Neural cell (in vitro differentiated cells): ENCODE measurements around the gene SLC51A. TPM values are rescaled to one million over a fixed set of nuclear protein-coding genes. Genes with fewer than 3 reads are reported as not detected.

Experiments
- H2AFZ ChIP-seq: fragments of 200-600, 300-800 bp; sonication (generic), shearing (Covaris generic); 2 replicates; pipeline ENCODE4 v1.6.0; 2014; ENCODE audit warnings: low read depth, mild to moderate bottlenecking, antibody characterized with exemption, low read length, moderate library complexity
- H3F3A ChIP-seq: fragments of 200-600 bp; shearing (Covaris generic); 2 replicates; pipeline ENCODE4 v1.6.1; 2016; ENCODE audit warnings: mild to moderate bottlenecking, moderate library complexity, mixed read lengths, antibody characterized with exemption, low read length; ENCODE audit not compliant: insufficient read depth, poor library complexity, severe bottlenecking
- H3K27ac ChIP-seq: fragments of 200-600, 300-800 bp; sonication (generic), shearing (Covaris generic); 2 replicates; pipeline ENCODE4 v1.5.1; 2014; ENCODE audit warnings: mild to moderate bottlenecking, low read length, moderate library complexity
- H3K27me3 ChIP-seq: fragments of 300-800, 200-600 bp; sonication (generic), shearing (Covaris generic); 2 replicates; pipeline ENCODE4 v1.6.0; 2014; ENCODE audit warnings: mild to moderate bottlenecking, low read depth, low read length, moderate library complexity; ENCODE audit not compliant: insufficient read depth
- H3K36me3 ChIP-seq: fragments of 300-800, 200-600 bp; sonication (generic), shearing (Covaris generic); 2 replicates; pipeline ENCODE4 v1.5.1; 2014; ENCODE audit warnings: mild to moderate bottlenecking, antibody characterized with exemption, low read length, moderate library complexity; ENCODE audit not compliant: insufficient read depth
- H3K4me2 ChIP-seq: fragments of 300-800, 200-600 bp; sonication (generic), shearing (Covaris generic); 2 replicates; pipeline ENCODE4 v1.6.0; 2014; ENCODE audit warnings: mild to moderate bottlenecking, low read length
- H3K4me3 ChIP-seq: fragments of 300-800, 200-600 bp; sonication (generic), shearing (Covaris generic); 2 replicates; pipeline ENCODE4 v1.5.1; 2014; ENCODE audit warnings: mild to moderate bottlenecking, low read length, moderate library complexity
- H3K79me2 ChIP-seq: fragments of 200-600 bp; shearing (Covaris generic); replicated peaks from 2 replicates; pipeline ENCODE4 v1.6.0; 2014; ENCODE audit warnings: mild to moderate bottlenecking, low read length, moderate library complexity; ENCODE audit not compliant: insufficient read depth
- H3K9ac ChIP-seq: fragments of 300-800, 200-600 bp; sonication (generic), shearing (Covaris generic); 2 replicates; pipeline ENCODE4 v1.6.1; 2016; ENCODE audit warnings: mild to moderate bottlenecking, low read length, mixed read lengths
- H3K9me2 ChIP-seq: fragments of 200-600 bp; shearing (Covaris generic); 2 replicates; pipeline ENCODE4 v1.6.1; 2016; ENCODE audit warnings: mild to moderate bottlenecking, low read length, mixed read lengths; ENCODE audit not compliant: insufficient read depth
- H3K9me3 ChIP-seq: fragments of 200-600, 300-800 bp; sonication (generic), shearing (Covaris generic); 2 replicates; pipeline ENCODE4 v1.6.1; 2016; ENCODE audit warnings: mild to moderate bottlenecking, mixed run types, low read length, moderate library complexity, mixed read lengths
- H4K20me1 ChIP-seq: fragments of 200-600 bp; shearing (Covaris generic); 2 replicates; pipeline ENCODE4 v1.6.1; 2016; ENCODE audit warnings: mild to moderate bottlenecking, mixed run types; ENCODE audit not compliant: insufficient read depth
- EP300 ChIP-seq: fragments of 450-650 bp; conservative IDR thresholded peaks from 2 replicates; pipeline ENCODE4 v1.6.1; 2014; ENCODE audit warnings: antibody characterized with exemption, mild to moderate bottlenecking, moderate library complexity; ENCODE audit not compliant: poor library complexity, severe bottlenecking
- EZH2 ChIP-seq: fragments of 200-600, 300-800 bp; shearing (Covaris generic), sonication (generic); IDR thresholded peaks from 2 replicates; pipeline ENCODE4 v1.6.1; 2014; ENCODE audit warnings: antibody characterized with exemption, low read length, borderline replicate concordance, mild to moderate bottlenecking; ENCODE audit not compliant: insufficient read depth, poor library complexity, severe bottlenecking
- MXI1 ChIP-seq: fragments of 450-650 bp; conservative IDR thresholded peaks from 2 replicates; pipeline ENCODE4 v1.6.1; 2014; ENCODE audit warnings: antibody characterized with exemption, mild to moderate bottlenecking; ENCODE audit not compliant: poor library complexity, severe bottlenecking
- POLR2AphosphoS5 ChIP-seq: IDR thresholded peaks from 2 replicates; pipeline ENCODE4 v1.6.1; 2012
- RAD21 ChIP-seq: fragments of 450-650 bp; conservative IDR thresholded peaks from 2 replicates; pipeline ENCODE4 v1.6.1; 2014; ENCODE audit warnings: antibody characterized with exemption, mild to moderate bottlenecking, moderate library complexity
- REST ChIP-seq: IDR thresholded peaks from 2 replicates; pipeline ENCODE4 v1.6.1; 2012; ENCODE audit warnings: borderline replicate concordance
- SMC3 ChIP-seq: fragments of 450-650 bp; conservative IDR thresholded peaks from 2 replicates; pipeline ENCODE4 v1.6.1; 2014; ENCODE audit warnings: antibody characterized with exemption, mild to moderate bottlenecking, moderate library complexity; ENCODE audit not compliant: poor library complexity
- TAF1 ChIP-seq: IDR thresholded peaks from 2 replicates; pipeline ENCODE4 v1.6.1; 2012; ENCODE audit warnings: low read depth
- polyA minus RNA-seq: library from RNA; depleted of rRNA, polyadenylated mRNA; stranded (reverse); fragments of >200 nt; gene quantifications from 2 replicates; pipeline ENCODE4 v1.2.3, GENCODE V29; 2014
- polyA plus RNA-seq: library from polyadenylated mRNA; depleted of rRNA; stranded (reverse); fragments of >200 nt; gene quantifications from 2 replicates; pipeline ENCODE4 v1.2.3, GENCODE V29; 2014
- TF ChIP-seq, protein P1 (sequence below): fragments of 450-650 bp; IDR thresholded peaks from 2 replicates; pipeline ENCODE4 v1.5.1; 2014; ENCODE audit warnings: antibody characterized with exemption, mild to moderate bottlenecking, moderate library complexity; ENCODE audit not compliant: poor library complexity, severe bottlenecking

Gene SLC51A
- polyA plus RNA-seq = 1.3 TPM in 1 of 2 replicates, not detected in the other
- polyA minus RNA-seq = not detected in 2 replicates

- H3K36me3 ChIP-seq = no peaks in the 10 kb centered on the region
- no peaks in the 10 kb centered on the region for H3K9me3 ChIP-seq
- H4K20me1 ChIP-seq = no peaks in the 10 kb centered on the region
- H3K79me2 ChIP-seq = no peaks in the 10 kb centered on the region
- no peak within 1 kb of the TSS for H3K27ac ChIP-seq
- no peaks in the 10 kb centered on the region for H3K9me2 ChIP-seq
- no peaks in the 10 kb centered on the region for H3K27me3 ChIP-seq
- H3K4me3 ChIP-seq = no peak within 1 kb of the TSS
- H2AFZ ChIP-seq = no peak within 1 kb of the TSS
- TF ChIP-seq EP300 (no peak), POLR2AphosphoS5 (no peak), TAF1 (no peak)
- no peak within 1 kb of the TSS for H3K4me2 ChIP-seq
- H3K9ac ChIP-seq = no peak within 1 kb of the TSS
- no peaks in the 10 kb centered on the region for H3F3A ChIP-seq
Measured at GRCh38 chr3:196216089-196216564, at the start of gene SLC51A. Gene SLC51A, plus strand, starts transcription at chr3:196216534. Its CDS starts 179 bp downstream, at chr3:196216713.

- Histone ChIP-seq H3F3A (no peaks in the 10 kb centered on the region), H3K79me2 (no peaks in the 10 kb centered on the region), H4K20me1 (no peaks in the 10 kb centered on the region), H3K9me2 (no peaks in the 10 kb centered on the region), H3K9ac (no peak overlapping the region), H3K9me3 (no peaks in the 10 kb centered on the region), H2AFZ (no peak overlapping the region), H3K27me3 (no peaks in the 10 kb centered on the region), H3K4me3 (no peak overlapping the region), H3K36me3 (no peaks in the 10 kb centered on the region), H3K27ac (no peak overlapping the region), H3K4me2 (no peak overlapping the region)
- TF ChIP-seq SMC3 (no peak), REST (no peak)
- TF ChIP-seq, protein P1, sequence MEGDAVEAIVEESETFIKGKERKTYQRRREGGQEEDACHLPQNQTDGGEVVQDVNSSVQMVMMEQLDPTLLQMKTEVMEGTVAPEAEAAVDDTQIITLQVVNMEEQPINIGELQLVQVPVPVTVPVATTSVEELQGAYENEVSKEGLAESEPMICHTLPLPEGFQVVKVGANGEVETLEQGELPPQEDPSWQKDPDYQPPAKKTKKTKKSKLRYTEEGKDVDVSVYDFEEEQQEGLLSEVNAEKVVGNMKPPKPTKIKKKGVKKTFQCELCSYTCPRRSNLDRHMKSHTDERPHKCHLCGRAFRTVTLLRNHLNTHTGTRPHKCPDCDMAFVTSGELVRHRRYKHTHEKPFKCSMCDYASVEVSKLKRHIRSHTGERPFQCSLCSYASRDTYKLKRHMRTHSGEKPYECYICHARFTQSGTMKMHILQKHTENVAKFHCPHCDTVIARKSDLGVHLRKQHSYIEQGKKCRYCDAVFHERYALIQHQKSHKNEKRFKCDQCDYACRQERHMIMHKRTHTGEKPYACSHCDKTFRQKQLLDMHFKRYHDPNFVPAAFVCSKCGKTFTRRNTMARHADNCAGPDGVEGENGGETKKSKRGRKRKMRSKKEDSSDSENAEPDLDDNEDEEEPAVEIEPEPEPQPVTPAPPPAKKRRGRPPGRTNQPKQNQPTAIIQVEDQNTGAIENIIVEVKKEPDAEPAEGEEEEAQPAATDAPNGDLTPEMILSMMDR = no peak
Measured at GRCh38 chr3:196166741-196167140, 49.6 kb upstream of the SLC51A start.

GRCh38 chr3:196168808-196169391 is 47.4 kb upstream of the SLC51A start:
- H3K9ac ChIP-seq = no peak overlapping the region
- no peak overlapping the region for H2AFZ ChIP-seq
- no peaks in the 10 kb centered on the region for H4K20me1 ChIP-seq
- H3K4me2 ChIP-seq = no peak overlapping the region
- no peaks in the 10 kb centered on the region for H3K9me3 ChIP-seq
- TF ChIP-seq EZH2 (no peak), POLR2AphosphoS5 (no peak), TAF1 (no peak), MXI1 (no peak), REST (no peak), RAD21 (no peak), EP300 (no peak), SMC3 (no peak)
- TF ChIP-seq, protein P1 = no peak
- H3K27me3 ChIP-seq = no peaks in the 10 kb centered on the region
- no peaks in the 10 kb centered on the region for H3K79me2 ChIP-seq
- no peaks in the 10 kb centered on the region for H3F3A ChIP-seq
- H3K4me3 ChIP-seq = no peak overlapping the region
- no peaks in the 10 kb centered on the region for H3K9me2 ChIP-seq
- H3K36me3 ChIP-seq = no peaks in the 10 kb centered on the region
- no peak overlapping the region for H3K27ac ChIP-seq
